GM15510 (cell line): ENCODE results near the gene AFAP1L2.

ENCODE experiments used
- POLR2A ChIP-seq: IDR thresholded peaks from 3 replicates; pipeline ENCODE4 v1.6.1; 2011; ENCODE audit warnings: borderline replicate concordance; ENCODE audit not compliant: insufficient read length; ENCODE audit errors: extremely low read depth

AFAP1L2 gene

DNA sequence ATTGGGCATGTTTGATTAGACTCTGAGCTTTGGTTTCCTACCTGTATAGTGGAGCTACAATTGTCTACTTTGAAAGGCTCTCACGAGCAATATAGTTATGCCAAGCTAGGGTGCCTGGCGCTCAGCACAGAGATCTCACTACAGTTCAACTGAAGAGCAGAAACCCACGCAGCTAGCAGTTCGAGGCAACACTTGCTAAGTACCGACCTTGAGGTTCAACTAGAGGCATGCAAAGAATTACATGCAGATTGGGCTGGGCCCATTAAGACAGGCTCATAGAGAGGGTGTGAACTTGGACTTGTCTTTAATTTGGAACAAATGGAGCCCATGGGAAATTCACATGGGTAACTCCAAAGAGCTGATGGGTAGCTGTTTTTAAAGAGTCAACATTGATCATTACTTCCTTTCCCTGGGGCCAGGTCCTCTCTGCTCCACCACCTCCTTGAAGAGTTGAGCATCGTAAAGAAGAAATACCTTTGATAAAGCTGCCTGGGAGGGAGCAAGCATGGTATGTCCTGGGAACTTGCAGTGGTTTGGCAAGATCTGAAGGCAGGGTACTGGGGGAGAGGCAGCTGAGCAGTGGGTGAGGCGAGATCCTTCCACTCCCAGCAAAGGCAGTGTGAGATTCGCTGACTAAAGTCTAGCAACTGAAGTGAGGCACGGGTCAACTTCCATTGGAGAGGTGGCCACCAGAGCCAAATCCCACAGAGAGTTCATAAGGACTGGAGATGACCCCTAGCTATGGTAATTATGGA, 25.5 kb upstream of the AFAP1L2 start:
- TF ChIP-seq POLR2A = no peak

DNA sequence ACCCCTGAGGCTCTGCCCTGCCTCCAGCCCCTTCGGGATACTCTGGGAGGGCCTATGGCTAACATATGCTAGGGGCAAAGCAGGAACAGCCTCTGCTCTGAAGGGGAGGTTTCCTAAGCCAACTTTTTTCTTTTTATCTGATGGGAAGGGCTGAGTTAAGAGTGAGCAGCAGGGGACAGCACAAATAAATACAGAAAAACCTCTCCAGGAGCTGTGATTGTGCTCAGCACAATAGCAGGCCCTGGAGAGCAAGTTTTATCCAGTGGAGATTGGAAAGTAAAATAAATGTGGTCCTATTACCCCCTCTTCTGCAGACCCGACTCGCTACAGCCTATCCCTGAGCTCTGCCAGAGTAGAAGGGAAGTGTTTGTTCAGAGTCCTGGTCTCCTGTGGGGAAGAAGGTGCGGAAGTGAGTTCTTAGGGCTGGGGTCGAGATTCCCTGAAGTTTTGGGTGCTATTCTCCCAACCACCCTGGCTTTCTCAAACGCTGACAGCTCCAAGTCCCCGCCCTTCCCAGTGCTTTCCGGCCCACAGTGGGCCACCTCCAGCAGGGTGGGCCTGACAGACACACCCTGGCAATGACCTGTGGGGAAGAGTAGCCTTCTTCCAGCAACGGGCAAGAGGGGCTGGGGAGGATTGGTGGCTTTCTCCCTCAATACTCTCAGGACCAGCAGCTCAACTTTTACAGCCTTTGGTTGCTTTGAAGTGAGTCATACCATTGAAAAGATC, 23.0 kb upstream of the AFAP1L2 start:
- TF ChIP-seq POLR2A = no peak

DNA sequence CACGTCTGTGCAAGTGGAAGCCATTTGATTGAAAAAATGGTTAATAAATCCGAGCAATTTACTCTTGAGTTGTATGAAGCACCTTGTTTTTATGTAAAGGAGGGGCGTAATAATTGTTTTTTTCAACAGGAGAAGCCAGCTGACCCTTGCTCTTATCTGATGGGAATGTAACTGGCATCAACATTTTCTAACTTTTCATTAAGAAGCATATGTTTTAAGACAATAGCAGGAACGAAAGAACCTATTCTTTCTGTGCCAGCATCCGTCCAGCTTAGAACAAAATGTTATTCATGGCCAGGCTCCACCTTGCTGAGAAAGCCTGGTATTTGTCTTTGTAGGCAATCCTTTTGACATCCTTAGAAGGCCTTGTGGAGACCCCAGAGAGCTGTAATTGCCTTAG, 22.2 kb upstream of the AFAP1L2 start:
- TF ChIP-seq POLR2A = no peak

DNA sequence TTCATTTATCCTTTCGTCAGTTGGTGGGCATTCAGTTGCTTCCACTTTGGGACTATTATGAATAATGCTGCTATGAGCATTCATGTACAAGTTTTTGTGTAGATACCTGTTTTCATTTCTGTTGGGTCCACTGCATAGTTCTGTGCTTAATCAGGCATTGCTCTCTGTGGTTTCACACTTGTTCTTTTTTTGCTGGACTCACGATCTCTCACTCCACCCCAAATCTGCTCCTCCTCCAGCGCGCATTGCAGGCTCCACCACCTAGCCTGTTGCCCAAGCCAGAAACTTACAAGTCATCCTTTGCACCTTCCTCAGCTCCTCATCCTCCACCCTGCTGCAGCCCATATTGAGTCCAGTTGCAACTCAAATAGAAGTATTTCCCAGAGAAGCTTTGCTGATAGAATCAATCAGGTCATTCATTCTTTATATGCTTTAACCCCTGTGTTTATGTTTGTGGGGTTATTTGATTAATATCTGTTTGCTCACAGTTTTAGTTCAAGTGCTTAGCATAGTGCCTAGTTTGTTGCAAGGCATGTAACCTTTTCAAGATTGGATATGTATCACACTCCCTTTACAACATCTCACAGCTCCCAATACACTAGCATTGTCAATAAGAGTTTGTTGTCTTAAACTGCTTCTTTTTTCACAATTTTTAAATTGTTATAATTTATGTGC, 16.6 kb upstream of the AFAP1L2 start:
- no peak for TF ChIP-seq POLR2A

DNA sequence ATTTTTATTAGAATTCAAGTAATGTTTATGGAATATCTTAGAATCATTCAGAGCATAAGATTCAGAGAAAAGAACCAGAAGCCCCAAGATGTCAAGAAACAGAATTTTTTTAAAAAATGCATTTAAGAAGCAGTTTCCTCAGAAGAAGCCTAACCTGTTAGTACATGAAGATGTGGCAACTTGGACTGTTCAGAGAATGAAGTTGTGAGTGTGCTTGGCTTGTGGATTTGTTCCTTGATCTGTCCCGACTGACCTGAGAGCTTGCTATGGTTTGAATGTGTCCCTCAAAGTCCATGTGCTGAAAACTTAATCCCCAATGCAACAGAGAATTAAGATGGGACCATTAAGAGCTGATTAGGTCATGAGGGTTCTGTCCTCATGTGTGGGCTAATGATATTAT, 13.8 kb upstream of the AFAP1L2 start:
- no peak for TF ChIP-seq POLR2A

DNA sequence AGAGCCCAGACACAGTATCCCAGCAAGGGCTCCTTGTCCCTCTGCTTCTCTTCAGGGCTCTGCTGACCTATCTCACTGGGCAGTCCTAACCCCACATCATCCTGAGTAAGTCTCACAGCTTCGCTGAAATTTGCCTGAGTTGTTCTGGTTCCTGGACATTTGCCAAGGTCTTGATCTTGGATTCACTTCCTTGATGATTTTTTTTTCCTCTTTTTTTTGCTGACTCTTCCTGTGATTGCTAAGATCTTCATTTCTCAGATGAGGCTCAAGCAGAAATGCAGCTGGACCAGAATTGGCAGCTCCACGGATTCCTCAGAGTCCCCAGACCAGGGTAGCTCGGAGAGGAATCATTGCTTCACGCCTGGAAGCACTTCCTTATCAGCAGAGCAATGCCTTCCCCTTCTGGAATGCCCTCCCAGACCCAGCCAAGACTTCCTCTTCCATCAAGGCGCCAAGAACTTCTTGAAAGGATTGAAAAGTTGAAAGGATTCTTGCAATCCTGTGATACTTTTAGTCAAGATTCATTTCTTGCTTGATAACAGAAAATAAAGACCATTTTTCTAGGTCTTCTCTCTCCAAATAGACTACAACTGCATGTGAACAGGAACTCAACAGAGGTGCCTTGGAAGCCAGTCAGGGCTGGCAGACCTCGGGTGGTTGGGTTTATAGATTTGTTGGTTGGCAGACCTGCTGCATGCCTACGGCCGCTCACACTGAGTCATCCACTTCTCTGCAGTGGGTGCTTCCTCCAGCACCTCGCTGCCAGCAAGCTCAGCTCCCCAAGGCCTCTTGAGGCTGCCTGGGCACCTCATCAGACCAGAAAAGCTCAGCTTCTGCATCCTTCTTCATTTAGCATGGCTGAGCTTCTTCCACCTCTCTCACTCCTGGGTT, 8.8 kb upstream of the AFAP1L2 start:
- no peak for TF ChIP-seq POLR2A

DNA sequence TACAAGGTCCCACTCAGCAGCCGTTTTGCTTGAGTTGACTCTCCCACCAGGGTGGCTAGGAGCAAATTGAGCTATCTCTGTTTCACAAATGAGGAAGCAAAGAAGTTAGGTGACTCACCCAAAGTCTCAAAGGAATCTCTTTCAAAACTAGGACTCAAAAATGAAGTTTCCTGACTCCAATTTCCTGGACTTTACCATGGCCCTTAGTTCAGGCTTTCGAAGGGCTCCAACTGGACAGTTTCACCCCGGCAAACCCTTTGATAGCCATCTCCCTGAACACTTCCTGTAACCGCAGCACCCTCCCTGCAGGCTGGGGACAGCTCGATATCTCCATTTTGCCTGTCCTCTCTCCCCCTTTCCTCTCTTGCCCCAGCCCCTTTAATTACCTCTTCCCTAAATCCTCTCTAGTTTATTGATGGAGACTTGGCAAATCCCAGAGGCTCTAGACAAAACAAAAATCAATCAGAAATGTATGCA, 4.7 kb upstream of the AFAP1L2 start:
- TF ChIP-seq POLR2A = no peak

DNA sequence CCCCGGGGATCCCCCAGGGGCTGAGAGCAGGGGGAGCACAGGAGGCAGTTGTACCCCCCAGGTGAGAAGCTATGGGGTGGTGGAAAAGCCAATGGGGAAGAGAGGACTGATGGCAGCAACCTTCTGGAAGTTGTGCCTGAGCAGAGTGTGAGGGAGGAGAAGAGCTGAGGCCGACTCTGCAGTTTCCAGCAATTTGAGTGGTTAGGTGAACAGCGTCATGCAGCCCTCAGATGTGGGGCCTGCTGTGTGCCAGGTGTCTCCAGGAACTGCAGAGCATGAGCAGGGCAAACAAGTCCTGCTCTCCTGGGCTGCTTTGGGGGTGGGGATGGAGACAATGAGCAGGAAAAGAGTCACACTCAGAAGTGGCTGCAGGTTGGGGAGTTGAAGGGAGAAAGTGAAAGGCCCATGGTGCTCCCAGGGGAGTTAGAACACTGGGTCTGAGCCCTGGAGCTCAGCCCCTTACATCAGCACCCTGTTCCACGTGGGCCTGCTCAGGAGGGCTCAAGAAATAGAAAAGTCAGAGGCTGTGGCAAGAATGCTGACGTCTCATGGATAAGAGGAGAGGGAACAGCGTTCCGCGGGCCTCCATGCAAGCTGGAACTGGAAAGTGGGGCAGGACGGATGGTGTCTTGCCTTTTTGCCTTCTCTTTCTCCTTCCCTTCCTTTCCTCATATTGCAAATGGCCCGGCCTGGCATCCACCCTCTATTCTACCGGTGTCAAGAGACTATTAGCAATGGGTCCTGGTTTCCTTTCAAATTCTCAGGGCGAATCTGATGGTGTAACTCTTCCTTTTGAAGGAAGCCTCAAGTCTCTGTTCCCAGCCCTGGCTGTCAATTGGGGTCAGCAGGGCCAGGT, 4.0 kb upstream of the AFAP1L2 start:
- no peak for TF ChIP-seq POLR2A

DNA sequence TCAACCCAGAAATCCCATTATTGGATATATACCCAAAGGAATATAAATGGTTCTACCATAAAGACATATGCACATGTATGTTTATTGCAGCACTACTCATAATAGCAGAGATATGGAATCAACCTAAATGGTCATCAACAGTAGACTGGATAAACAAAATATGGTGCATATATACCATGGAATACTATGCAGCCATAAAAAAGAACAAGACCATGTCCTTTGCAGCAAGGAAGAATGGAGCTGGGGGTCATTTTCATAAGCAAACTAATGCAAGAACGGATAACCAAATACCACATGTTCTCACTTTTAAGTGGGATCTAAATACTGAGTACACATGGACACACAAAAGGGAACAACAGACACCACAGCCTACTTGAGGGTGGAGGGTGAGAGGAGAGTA, 2.2 kb upstream of the AFAP1L2 start:
- TF ChIP-seq POLR2A = no peak

DNA sequence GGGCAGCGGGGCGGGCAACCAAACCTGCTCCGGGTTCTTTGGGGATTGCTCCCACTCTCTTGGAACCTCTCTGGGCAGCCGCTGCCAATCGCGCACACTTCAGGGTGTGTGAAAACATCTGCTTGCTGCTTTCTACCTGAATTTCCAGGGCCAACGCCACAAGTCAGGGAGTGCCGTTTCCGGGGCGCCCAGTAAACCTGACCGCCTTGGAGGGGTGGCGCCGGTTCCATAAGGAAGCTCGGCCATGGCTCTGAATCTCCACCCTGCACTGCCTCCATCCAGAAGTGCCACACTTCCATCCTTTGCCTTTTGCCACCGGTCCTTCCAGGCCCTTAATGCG, 679 bp upstream of the AFAP1L2 start:
- no peak for TF ChIP-seq POLR2A

DNA sequence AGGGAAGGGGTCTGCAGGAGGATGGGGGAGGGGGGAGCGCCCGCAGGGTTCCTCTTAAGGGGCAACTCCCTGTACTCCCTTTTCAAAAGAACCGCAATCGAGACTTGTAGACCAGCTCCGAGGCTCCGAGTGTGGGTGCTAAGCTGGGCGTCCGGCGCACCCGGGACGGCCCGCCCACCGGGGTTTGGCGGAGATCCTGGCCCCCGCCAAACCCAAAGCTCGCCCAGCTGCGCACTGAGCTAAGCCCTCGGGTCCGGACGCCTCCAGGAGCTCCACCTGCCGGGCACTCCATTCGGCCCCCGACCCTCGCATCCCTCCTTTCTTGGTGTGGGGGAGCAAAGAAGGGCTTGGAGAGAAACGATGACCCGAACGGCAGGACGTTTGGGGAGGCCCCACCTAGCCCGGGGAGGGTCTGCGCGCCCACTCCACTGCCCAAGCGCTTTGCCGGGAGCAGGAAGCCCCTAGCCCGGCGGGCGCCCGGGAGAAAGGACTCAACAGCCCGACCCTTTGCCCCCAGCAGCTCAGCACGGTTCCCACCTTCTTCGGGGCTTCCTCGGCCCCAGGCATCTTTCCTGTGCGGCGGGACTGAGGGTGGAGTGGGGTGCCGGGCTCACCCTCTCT, 651 bp downstream of the AFAP1L2 start:
- TF ChIP-seq POLR2A = no peak

DNA sequence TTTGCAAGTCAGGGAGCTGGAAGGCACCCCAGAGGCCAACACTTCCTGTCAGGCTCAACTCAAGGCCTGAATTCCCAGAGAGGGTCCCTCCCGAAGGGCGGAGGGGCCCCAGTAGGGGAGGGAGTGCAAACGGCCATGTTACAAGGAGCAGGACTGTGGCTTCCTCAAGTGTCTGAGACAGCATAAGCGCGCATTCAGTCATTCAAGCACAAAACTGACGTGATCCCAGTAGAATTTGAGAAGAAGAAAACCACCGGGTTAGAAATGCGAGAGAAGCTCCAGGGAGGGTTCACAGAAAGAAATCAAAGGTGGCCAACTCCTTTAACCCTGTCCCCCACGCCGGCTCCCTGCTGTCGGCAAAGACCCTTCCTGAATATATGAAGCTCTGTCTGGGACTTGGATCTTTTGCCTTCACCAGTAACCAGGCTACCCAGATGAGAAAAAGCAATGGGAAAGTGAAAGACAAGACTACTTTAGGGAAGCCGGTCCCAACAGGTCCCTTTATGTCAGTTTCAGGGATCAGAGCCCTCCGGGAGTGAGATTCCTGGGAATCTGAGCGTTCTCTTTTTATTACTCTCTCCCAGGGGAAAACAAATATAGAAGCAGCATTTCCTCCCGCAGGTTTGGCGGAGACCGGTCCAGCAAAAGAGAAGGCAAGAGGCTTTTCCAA, 1.3 kb downstream of the AFAP1L2 start:
- TF ChIP-seq POLR2A = no peak

DNA sequence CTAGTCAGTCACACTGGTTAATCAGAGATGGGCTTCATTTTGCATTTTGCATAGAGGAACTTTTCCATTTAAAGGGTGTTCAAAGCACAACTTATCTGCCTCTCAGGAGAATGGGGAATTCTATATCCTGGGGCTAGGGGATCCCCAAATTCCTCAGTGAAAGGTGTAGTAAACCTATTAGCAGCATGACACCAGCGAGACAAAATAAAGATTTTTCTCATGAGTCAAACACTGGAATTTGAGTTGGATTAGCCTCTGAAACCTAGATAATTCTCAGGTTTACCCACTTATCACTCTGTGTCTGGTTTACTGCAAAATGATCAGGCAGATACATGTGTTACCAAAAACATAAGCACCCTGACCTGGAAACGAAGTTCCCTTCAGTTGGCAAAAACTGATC, 2.1 kb downstream of the AFAP1L2 start:
- TF ChIP-seq POLR2A = no peak

DNA sequence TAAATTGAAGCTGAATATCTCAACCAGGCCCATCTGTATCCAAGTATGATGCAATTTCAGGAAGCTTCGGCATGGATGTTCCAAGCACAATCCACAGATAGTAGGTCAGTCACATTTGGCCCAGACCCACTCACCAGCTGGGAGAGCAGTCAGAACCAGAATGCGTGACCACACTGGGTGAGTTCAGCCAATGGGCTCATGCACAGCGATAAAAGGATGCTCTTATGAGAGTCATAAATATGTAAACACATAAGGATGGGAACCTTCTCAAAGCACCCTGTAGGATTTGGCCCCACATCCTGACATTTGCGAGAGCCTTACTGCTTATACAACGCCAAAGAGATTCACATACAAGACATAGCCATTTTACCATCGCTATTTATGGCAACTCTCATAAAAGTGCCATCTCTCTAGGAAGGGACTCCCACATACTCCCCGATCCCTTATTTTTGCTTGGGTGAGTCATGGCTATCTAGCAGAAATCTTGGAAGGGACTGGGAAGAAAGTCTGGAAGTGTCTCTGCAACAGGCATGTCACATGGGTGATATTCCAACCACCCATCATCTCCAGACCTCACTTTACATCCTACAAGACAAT, 3.0 kb downstream of the AFAP1L2 start:
- TF ChIP-seq POLR2A = no peak
